H9 (cell line): Measurements from ENCODE around the gene APBA2. TPM values are rescaled to one million over a fixed set of nuclear protein-coding genes. Genes with fewer than 3 reads are reported as not detected.

Experiments used
- DNase-seq: peaks from one replicate; pipeline ENCODE4 v3.0.0-alpha.2; 2017
- H2AFZ ChIP-seq: one replicate; pipeline ENCODE4 v1.6.1; 2013; ENCODE audit warnings: mild to moderate bottlenecking, low read length, control low read depth, moderate library complexity
- H2AK5ac ChIP-seq: 2 replicates; pipeline ENCODE4 v1.6.1; 2013; ENCODE audit warnings: low read length, control low read depth, mixed read lengths; ENCODE audit not compliant: insufficient read length
- H2BK120ac ChIP-seq: one replicate; pipeline ENCODE4 v1.6.1; 2013; ENCODE audit warnings: low read depth, mild to moderate bottlenecking, low read length, control low read depth, inconsistent platforms; ENCODE audit not compliant: poor library complexity, severe bottlenecking
- H2BK12ac ChIP-seq: 2 replicates; pipeline ENCODE4 v1.6.1; 2013; ENCODE audit warnings: low read length, control low read depth, mixed read lengths, low read depth; ENCODE audit not compliant: insufficient read length
- H2BK15ac ChIP-seq: 2 replicates; pipeline ENCODE4 v1.6.1; 2013; ENCODE audit warnings: low read depth, low read length, control low read depth
- H2BK20ac ChIP-seq: one replicate; pipeline ENCODE4 v1.6.1; 2013; ENCODE audit warnings: low read depth, mild to moderate bottlenecking, low read length, control low read depth, inconsistent platforms; ENCODE audit not compliant: poor library complexity, severe bottlenecking
- H2BK5ac ChIP-seq: 2 replicates; pipeline ENCODE4 v1.6.1; 2013; ENCODE audit warnings: low read length, control low read depth, mixed read lengths; ENCODE audit not compliant: insufficient read length
- H3K14ac ChIP-seq: 2 replicates; pipeline ENCODE4 v1.6.1; 2013; ENCODE audit warnings: low read length, control low read depth; ENCODE audit not compliant: insufficient read depth
- H3K18ac ChIP-seq: 2 replicates; pipeline ENCODE4 v1.6.1; 2013; ENCODE audit warnings: low read depth, mild to moderate bottlenecking, mixed read lengths, low read length, control low read depth; ENCODE audit not compliant: insufficient read length
- H3K23ac ChIP-seq: 2 replicates; pipeline ENCODE4 v1.6.1; 2013; ENCODE audit warnings: low read length, control low read depth, mixed read lengths, low read depth; ENCODE audit not compliant: insufficient read length
- H3K23me2 ChIP-seq: 2 replicates; pipeline ENCODE4 v1.6.1; 2013; ENCODE audit warnings: low read depth, mild to moderate bottlenecking, mixed read lengths, low read length, control low read depth; ENCODE audit not compliant: insufficient read length, poor library complexity, severe bottlenecking
- H3K27ac ChIP-seq: 2 replicates; pipeline ENCODE4 v1.5.1; 2013; ENCODE audit warnings: low read length, control low read depth, mixed read lengths, low read depth; ENCODE audit not compliant: insufficient read length
- H3K27me3 ChIP-seq: 2 replicates; pipeline ENCODE4 v1.6.1; 2013; ENCODE audit warnings: low read length, control low read depth, inconsistent platforms; ENCODE audit not compliant: insufficient read depth
- H3K4ac ChIP-seq: 2 replicates; pipeline ENCODE4 v1.6.1; 2013; ENCODE audit warnings: low read depth, mild to moderate bottlenecking, control low read depth, inconsistent platforms, low read length, moderate library complexity
- H3K4me1 ChIP-seq: 2 replicates; pipeline ENCODE4 v1.6.1; 2013; ENCODE audit warnings: low read length, control low read depth, inconsistent platforms; ENCODE audit not compliant: insufficient read depth
- H3K4me2 ChIP-seq: 2 replicates; pipeline ENCODE4 v1.6.1; 2013; ENCODE audit warnings: low read length, control low read depth, mixed read lengths; ENCODE audit not compliant: insufficient read length, insufficient read depth
- H3K56ac ChIP-seq: 2 replicates; pipeline ENCODE4 v1.6.1; 2013; ENCODE audit warnings: low read depth, mild to moderate bottlenecking, mixed read lengths, low read length, control low read depth; ENCODE audit not compliant: insufficient read length
- H3K79me1 ChIP-seq: 2 replicates; pipeline ENCODE4 v1.6.1; 2013; ENCODE audit warnings: low read depth, mild to moderate bottlenecking, moderate library complexity, low read length, control low read depth, inconsistent platforms; ENCODE audit not compliant: insufficient read depth, poor library complexity, severe bottlenecking
- H3K79me2 ChIP-seq: 2 replicates; pipeline ENCODE4 v1.6.1; 2013; ENCODE audit warnings: low read length, control low read depth, inconsistent platforms; ENCODE audit not compliant: insufficient read depth
- H3K9ac ChIP-seq: 2 replicates; pipeline ENCODE4 v1.6.1; 2013; ENCODE audit warnings: low read length, control low read depth, mixed read lengths; ENCODE audit not compliant: insufficient read length; ENCODE audit errors: extremely low read depth
- H3K9me3 ChIP-seq: one replicate; pipeline ENCODE4 v1.6.1; 2013; ENCODE audit warnings: low read depth, low read length, inconsistent platforms; ENCODE audit not compliant: control insufficient read depth
- H3T11ph ChIP-seq: one replicate; pipeline ENCODE4 v1.6.1; 2013; ENCODE audit warnings: mild to moderate bottlenecking, low read length, control low read depth, inconsistent platforms
- H4K20me1 ChIP-seq: one replicate; pipeline ENCODE4 v1.6.1; 2013; ENCODE audit not compliant: control insufficient read depth, insufficient read length, insufficient read depth
- H4K5ac ChIP-seq: 2 replicates; pipeline ENCODE4 v1.6.1; 2013; ENCODE audit warnings: low read depth, mild to moderate bottlenecking, mixed read lengths, low read length, control low read depth; ENCODE audit not compliant: insufficient read length
- H4K8ac ChIP-seq: replicated peaks from 2 replicates; pipeline ENCODE4 v1.6.1; 2013; ENCODE audit warnings: low read length, control low read depth, mixed read lengths, low read depth; ENCODE audit not compliant: insufficient read length
- H4K91ac ChIP-seq: 2 replicates; pipeline ENCODE4 v1.6.1; 2013; ENCODE audit warnings: low read depth, mild to moderate bottlenecking, moderate library complexity, mixed read lengths, low read length, control low read depth; ENCODE audit not compliant: insufficient read length
- H3K27ac Mint-ChIP-seq, 3 experiments: 2 replicates in 2 of 3; 3 replicates in 1 of 3; pipeline ENCODE4 v1.8.0; 2020 to 2021; ENCODE audit warnings: mixed read lengths in 3 of 3, mild to moderate bottlenecking in 1 of 3, moderate library complexity in 1 of 3
- H3K27me3 Mint-ChIP-seq: 2 replicates; pipeline ENCODE4 v1.8.0; 2021; ENCODE audit warnings: low read depth, mild to moderate bottlenecking, moderate library complexity, mixed read lengths
- H3K36me3 Mint-ChIP-seq, 3 experiments: 2 replicates in 2 of 3; 3 replicates in 1 of 3; pipeline ENCODE4 v1.8.0; 2020 to 2021; ENCODE audit warnings: low read depth in 3 of 3, mixed read lengths in 3 of 3; ENCODE audit not compliant: insufficient read depth in 1 of 3
- H3K4me1 Mint-ChIP-seq, 2 experiments: 2 replicates each; pipeline ENCODE4 v1.8.0; 2020; ENCODE audit warnings: mixed read lengths in 2 of 2
- H3K4me3 Mint-ChIP-seq, 2 experiments: 2 replicates in 1 of 2; 3 replicates in 1 of 2; pipeline ENCODE4 v1.8.0; 2020 to 2021; ENCODE audit warnings: mild to moderate bottlenecking in 2 of 2, mixed read lengths in 2 of 2, moderate library complexity in 1 of 2
- H3K9me3 Mint-ChIP-seq, 2 experiments: 2 replicates in 1 of 2; 3 replicates in 1 of 2; pipeline ENCODE4 v1.8.0; 2020; ENCODE audit warnings: mild to moderate bottlenecking in 2 of 2, mixed read lengths in 2 of 2, moderate library complexity in 1 of 2
- WGBS: extraction: QIAGEN DNeasy Blood & Tissue Kit; methylation state at CpG from one replicate; pipeline ENCODE4 v1.1.7; 2013; ENCODE audit warnings: missing lambda C conversion rate, low lambda C conversion rate, mixed read lengths; ENCODE audit not compliant: insufficient read length; ENCODE audit errors: extremely low coverage; 5-methylcytosine and 5-hydroxymethylcytosine counted together
- total RNA-seq: library from RNA; stranded (reverse); gene quantifications from 2 replicates; pipeline ENCODE4 v1.2.1, GENCODE V29; 2021
- TF ChIP-seq, protein P1 (sequence below): fragments of 200-600 bp; sonication (generic); conservative IDR thresholded peaks from 3 replicates; pipeline ENCODE4 v1.8.0; 2021; ENCODE audit warnings: antibody characterized with exemption, mild to moderate bottlenecking

The APBA2 gene
- total RNA-seq, 1 experiment from 2014 or later = 14.3 TPM

GRCh38 chr15:29131840-29132420 is 246.2 kb downstream of the APBA2 start:
- no peak overlapping the region for H3K9ac ChIP-seq
- H4K20me1 ChIP-seq = no peaks in the 10 kb centered on the region
- H3K23ac ChIP-seq = no peak overlapping the region
- Mint-ChIP-seq H3K4me3 (no peak overlapping the region), H3K9me3 (no peaks in the 10 kb centered on the region), H3K4me1 (peaks cover 29 to 39% of the 10 kb centered on the region in 2 experiments), H3K36me3 (no peaks in the 10 kb centered on the region), H3K27me3 (no peaks in the 10 kb centered on the region; the same call in 1 of the 2 replicates), H3K27ac (peak overlapping the region in 2 of 3 experiments; percentile 22 to 57; a peak in 3 of 7 replicates)
- no peak overlapping the region for H3T11ph ChIP-seq
- H3K4me1 ChIP-seq = peaks cover 5% of the 10 kb centered on the region; the same call in 1 of the 2 replicates
- H2AFZ ChIP-seq = no peak overlapping the region
- H2BK20ac ChIP-seq = no peak overlapping the region
- H3K9me3 ChIP-seq = no peaks in the 10 kb centered on the region
- H3K23me2 ChIP-seq = no peaks in the 10 kb centered on the region
- TF ChIP-seq, protein P1, sequence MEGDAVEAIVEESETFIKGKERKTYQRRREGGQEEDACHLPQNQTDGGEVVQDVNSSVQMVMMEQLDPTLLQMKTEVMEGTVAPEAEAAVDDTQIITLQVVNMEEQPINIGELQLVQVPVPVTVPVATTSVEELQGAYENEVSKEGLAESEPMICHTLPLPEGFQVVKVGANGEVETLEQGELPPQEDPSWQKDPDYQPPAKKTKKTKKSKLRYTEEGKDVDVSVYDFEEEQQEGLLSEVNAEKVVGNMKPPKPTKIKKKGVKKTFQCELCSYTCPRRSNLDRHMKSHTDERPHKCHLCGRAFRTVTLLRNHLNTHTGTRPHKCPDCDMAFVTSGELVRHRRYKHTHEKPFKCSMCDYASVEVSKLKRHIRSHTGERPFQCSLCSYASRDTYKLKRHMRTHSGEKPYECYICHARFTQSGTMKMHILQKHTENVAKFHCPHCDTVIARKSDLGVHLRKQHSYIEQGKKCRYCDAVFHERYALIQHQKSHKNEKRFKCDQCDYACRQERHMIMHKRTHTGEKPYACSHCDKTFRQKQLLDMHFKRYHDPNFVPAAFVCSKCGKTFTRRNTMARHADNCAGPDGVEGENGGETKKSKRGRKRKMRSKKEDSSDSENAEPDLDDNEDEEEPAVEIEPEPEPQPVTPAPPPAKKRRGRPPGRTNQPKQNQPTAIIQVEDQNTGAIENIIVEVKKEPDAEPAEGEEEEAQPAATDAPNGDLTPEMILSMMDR = no peak
- no peaks in the 10 kb centered on the region for H3K79me1 ChIP-seq
- no peak overlapping the region for H4K8ac ChIP-seq
- no peak overlapping the region for H3K56ac ChIP-seq
- no peak overlapping the region for H3K4me2 ChIP-seq
- H2BK120ac ChIP-seq = no peak overlapping the region
- H3K14ac ChIP-seq = no peak overlapping the region
- H2BK12ac ChIP-seq = no peak overlapping the region
- no peak overlapping the region for H3K18ac ChIP-seq
- no peak overlapping the region for H2BK5ac ChIP-seq
- H3K4ac ChIP-seq = no peak overlapping the region
- no peak overlapping the region for H2BK15ac ChIP-seq
- no peaks in the 10 kb centered on the region for H3K79me2 ChIP-seq
- no peak overlapping the region for H4K5ac ChIP-seq
- no CpG with 5 or more reads among the region's 23 CpGs for WGBS
- H2AK5ac ChIP-seq = no peak overlapping the region
- no peaks in the 10 kb centered on the region for H3K27me3 ChIP-seq
- H3K27ac ChIP-seq = no peak overlapping the region
- no peak overlapping the region for H4K91ac ChIP-seq
- peak; percentile 27 for DNase-seq
